ENCODE data around the gene CFAP70.

GRCh38 chr10:73244866-73245477, 113.7 kb downstream of the CFAP70 start:
- no peak for TF ChIP-seq CTCF (IDR thresholded peaks at IDR 0.05)
- TF ChIP-seq POLR2A (IDR thresholded peaks at IDR 0.05): no peak
